Mononuclear cell (primary cell): ENCODE measurements around the gene SLC4A2. TPM values are rescaled to one million over a fixed set of nuclear protein-coding genes. Genes with fewer than 3 reads are reported as not detected.
A peak's percentile ranks its signal among the peaks of the same experiment; 100 is the strongest.

Source experiments
- H3K27me3 ChIP-seq: 2 replicates; pipeline ENCODE4 v1.6.0; 2011; ENCODE audit warnings: low read length, control low read depth; ENCODE audit not compliant: insufficient read depth
- H3K4me1 ChIP-seq: 2 replicates; pipeline ENCODE4 v1.5.1; 2011; ENCODE audit warnings: mild to moderate bottlenecking, low read length, control low read depth; ENCODE audit not compliant: insufficient read depth
- H3K4me3 ChIP-seq: 2 replicates; pipeline ENCODE4 v1.5.1; 2011; ENCODE audit warnings: mild to moderate bottlenecking, low read length, moderate library complexity
- H3K9me3 ChIP-seq: 2 replicates; pipeline ENCODE4 v1.5.1; 2011; ENCODE audit warnings: low read depth, mild to moderate bottlenecking, control low read depth, low read length
- total RNA-seq: library from RNA; depleted of rRNA; stranded (reverse); fragments of >200 nt; gene quantifications from one replicate; pipeline ENCODE4 v1.2.3, GENCODE V29; 2012

SLC4A2 gene
- total RNA-seq, 1 donor, result 9.4 TPM

- Histone ChIP-seq H3K9me3 (no peaks in the 10 kb centered on the region), H3K4me3 (no peak overlapping the region), H3K27me3 (no peaks in the 10 kb centered on the region), H3K4me1 (peaks cover 13% of the 10 kb centered on the region)
These were observed 10.4 kb upstream of the SLC4A2 start for GRCh38 chr7:151048911-151049463.

GRCh38 chr7:151051108-151051507 is 8.3 kb upstream of the SLC4A2 start:
- Histone ChIP-seq H3K27me3 (no peaks in the 10 kb centered on the region), H3K4me3 (no peak overlapping the region), H3K4me1 (peaks cover 13% of the 10 kb centered on the region)

DNA sequence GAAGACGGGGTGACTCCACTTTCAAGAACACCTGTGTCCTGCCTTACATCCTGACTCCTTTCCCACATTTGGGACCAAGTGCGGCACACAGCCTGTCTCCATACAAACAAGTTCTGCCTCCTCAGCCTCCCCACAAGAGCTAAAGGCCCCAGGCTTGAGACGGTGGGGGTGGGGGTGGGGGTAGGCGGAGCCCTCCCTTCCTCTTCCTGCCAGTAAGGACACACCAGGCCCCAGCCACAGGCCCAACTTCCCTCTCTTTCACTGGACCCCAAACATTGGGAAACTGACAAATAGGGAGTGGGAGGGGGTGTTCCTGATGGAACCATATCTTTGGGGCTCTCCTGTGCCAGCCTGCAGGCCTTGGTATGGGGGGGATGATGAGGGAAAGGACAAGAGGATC is 6.3 kb upstream of the SLC4A2 start:
- Histone ChIP-seq H3K4me1 (peaks cover 23% of the 10 kb centered on the region), H3K4me3 (no peak overlapping the region), H3K9me3 (no peaks in the 10 kb centered on the region), H3K27me3 (no peaks in the 10 kb centered on the region)

More at GRCh38 chr7:151051108-151051507, 8.3 kb upstream of the SLC4A2 start:
- no peaks in the 10 kb centered on the region for H3K9me3 ChIP-seq

- Histone ChIP-seq H3K9me3 (no peaks in the 10 kb centered on the region), H3K27me3 (no peaks in the 10 kb centered on the region), H3K4me1 (peaks cover 29% of the 10 kb centered on the region), H3K4me3 (no peak overlapping the region)
These were observed 5.6 kb upstream of the SLC4A2 start for GRCh38 chr7:151053751-151054150.

- H3K27me3 ChIP-seq, result no peaks in the 10 kb centered on the region
- peaks cover 43% of the 10 kb centered on the region for H3K4me1 ChIP-seq
- no peaks in the 10 kb centered on the region for H3K9me3 ChIP-seq
- H3K4me3 ChIP-seq, result no peak overlapping the region
These were observed 3.1 kb upstream of the SLC4A2 start for GRCh38 chr7:151056283-151056665.

GRCh38 chr7:151056666-151057505 is 2.5 kb upstream of the SLC4A2 start:
- H3K27me3 ChIP-seq, result no peaks in the 10 kb centered on the region
- peak overlapping the region; percentile 84 for H3K4me3 ChIP-seq
- peaks cover 45% of the 10 kb centered on the region for H3K4me1 ChIP-seq
- H3K9me3 ChIP-seq, result no peaks in the 10 kb centered on the region

DNA sequence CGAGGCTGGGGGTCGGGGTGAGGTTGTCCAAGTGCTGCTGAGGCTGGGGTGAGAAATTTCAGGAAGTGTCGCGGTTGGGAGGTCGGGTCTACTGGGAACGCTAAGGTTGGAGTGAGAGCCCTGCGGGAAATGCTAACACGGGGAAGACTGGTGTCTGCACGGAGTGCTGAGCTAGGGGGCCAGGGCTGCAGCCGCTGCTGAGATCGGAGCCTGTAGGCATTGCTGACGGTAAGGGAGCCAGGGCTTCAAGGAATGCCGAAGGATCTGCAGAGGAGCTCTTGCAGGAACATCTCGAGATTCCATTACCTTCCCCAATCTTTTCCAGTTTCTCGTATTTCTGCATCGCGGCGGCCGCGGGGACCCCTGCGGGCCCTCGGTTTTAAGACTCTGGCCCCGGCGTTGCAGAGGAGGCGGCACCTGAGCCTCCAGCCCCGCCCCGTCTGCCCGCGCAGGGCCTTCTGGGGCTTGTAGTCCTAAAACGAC is 1.8 kb upstream of the SLC4A2 start, which contains the start of gene CDK5:
Gene CDK5 (minus strand): TSS at position 392 of the 483 bp plus-strand sequence. CDS start 49 bp downstream, at position 343.
- no peaks in the 10 kb centered on the region for H3K9me3 ChIP-seq
- H3K4me3 ChIP-seq, result peak within 1 kb of the TSS; percentile 84

DNA sequence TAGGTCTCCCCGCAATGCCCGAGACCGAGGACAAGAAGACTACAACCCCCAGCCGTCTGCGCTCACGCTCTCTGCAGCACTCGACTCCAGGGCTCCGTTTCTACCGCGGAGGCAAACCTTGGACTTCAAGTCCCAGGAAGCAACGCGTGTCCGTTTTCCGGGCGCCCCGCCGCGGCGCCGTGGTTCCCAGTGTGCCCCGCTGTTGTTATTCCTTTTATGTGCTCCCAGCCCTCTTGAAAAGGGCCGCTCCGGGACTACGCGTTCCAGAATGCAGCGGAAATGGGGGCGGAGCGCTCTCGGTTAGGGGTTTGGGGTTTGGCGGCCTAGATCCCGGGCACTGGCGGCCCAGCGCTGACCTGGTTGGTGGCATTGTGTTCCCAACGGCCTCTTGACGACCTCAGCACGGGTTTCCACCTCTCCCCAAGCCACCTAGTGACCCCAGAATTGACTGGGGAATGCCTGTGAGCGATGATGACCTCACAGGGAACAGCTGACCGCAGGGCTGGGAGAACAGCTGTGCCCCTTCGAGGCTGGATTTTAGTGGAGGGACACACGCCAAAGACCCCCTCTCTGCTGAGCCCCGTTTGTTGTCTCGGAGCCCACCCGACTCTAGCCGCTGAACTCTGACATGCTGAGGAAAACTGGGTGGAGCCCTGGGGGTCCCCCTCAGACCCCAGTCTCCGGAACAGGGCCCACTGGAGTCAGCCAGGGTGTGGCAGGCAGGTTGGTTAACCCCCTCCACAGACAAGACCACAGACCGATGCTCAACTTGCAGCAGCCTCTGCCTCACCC is 1.2 kb upstream of the SLC4A2 start:
- no peaks in the 10 kb centered on the region for H3K9me3 ChIP-seq
- no peaks in the 10 kb centered on the region for H3K27me3 ChIP-seq
- peak overlapping the region; percentile 84 for H3K4me3 ChIP-seq
- peaks cover 40% of the 10 kb centered on the region for H3K4me1 ChIP-seq

More for the DNA sequence above, 1.8 kb upstream of the SLC4A2 start, which contains the start of gene CDK5:
- Histone ChIP-seq H3K4me1 (peaks cover 45% of the 10 kb centered on the region), H3K27me3 (no peaks in the 10 kb centered on the region)

DNA sequence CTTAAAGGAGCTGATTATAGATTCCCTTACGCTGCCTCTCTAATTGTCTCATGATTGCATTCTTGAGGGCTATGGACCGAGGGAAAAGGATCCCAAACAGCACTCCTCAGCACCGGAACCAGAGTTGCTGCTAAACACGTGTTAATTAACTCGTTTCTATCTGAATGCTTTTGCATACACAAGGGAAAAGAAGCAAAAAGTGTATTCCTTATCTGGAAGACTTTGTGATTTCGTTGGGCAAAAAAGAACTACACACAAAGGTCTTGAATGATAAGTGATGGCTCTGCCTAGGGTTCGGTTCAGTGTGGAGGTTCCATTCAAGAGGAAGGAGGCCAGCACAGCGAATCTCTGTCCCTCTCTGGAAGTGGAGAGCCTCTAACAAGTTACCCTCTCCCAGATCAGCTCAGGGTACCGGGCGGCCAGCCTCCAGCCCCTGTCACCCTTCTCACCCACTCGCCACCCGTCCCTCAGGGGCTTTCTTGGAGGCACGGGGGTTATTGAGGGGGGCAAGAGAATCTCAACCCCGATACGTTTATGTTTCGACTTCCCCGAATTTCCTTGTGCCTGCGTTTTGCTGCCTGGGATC is 515 bp upstream of the SLC4A2 start:
- H3K4me1 ChIP-seq, result peaks cover 36% of the 10 kb centered on the region
- peak overlapping the region; percentile 84 for H3K4me3 ChIP-seq
- H3K27me3 ChIP-seq, result no peaks in the 10 kb centered on the region
- H3K9me3 ChIP-seq, result no peaks in the 10 kb centered on the region

DNA sequence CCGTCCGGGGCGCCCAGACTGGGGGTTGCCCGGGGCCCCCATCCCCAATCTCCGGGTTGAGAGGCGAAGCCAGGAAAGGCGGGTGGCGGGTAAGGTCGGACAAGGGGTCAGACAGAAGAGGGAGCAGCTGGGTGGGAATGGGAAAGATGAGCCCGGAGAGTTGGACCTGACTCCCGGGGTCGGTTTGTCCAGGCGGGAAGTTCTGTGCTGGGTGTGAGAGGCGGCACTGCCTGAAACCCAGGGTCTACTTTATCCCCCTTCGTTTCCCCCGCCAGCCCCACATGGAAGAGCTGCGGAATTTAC is 675 bp downstream of the SLC4A2 start:
- H3K9me3 ChIP-seq, result no peaks in the 10 kb centered on the region
- no peaks in the 10 kb centered on the region for H3K27me3 ChIP-seq
- peaks cover 36% of the 10 kb centered on the region for H3K4me1 ChIP-seq
- H3K4me3 ChIP-seq, result peak overlapping the region; percentile 84

- Histone ChIP-seq H3K4me3 (peak overlapping the region; percentile 84), H3K4me1 (peaks cover 36% of the 10 kb centered on the region), H3K27me3 (no peaks in the 10 kb centered on the region), H3K9me3 (no peaks in the 10 kb centered on the region)
These were observed 1.2 kb downstream of the SLC4A2 start for GRCh38 chr7:151060416-151061212.

GRCh38 chr7:151061213-151062110 is 2.1 kb downstream of the SLC4A2 start:
- no peaks in the 10 kb centered on the region for H3K27me3 ChIP-seq
- peaks cover 36% of the 10 kb centered on the region for H3K4me1 ChIP-seq
- H3K4me3 ChIP-seq, result no peak overlapping the region
- no peaks in the 10 kb centered on the region for H3K9me3 ChIP-seq

- Histone ChIP-seq H3K9me3 (no peaks in the 10 kb centered on the region), H3K4me3 (no peak overlapping the region), H3K4me1 (peaks cover 32% of the 10 kb centered on the region), H3K27me3 (no peaks in the 10 kb centered on the region)
These were observed 2.7 kb downstream of the SLC4A2 start for GRCh38 chr7:151062111-151062398.
